ENCODE data around the gene VWC2L. TPM values are rescaled to one million over a fixed set of nuclear protein-coding genes. Genes with fewer than 3 reads are reported as not detected.

The VWC2L gene
- total and polyA plus RNA-seq, 2 donors (not counting 1 experiment from before 2014, with no cell fraction given) = not detected

DNA sequence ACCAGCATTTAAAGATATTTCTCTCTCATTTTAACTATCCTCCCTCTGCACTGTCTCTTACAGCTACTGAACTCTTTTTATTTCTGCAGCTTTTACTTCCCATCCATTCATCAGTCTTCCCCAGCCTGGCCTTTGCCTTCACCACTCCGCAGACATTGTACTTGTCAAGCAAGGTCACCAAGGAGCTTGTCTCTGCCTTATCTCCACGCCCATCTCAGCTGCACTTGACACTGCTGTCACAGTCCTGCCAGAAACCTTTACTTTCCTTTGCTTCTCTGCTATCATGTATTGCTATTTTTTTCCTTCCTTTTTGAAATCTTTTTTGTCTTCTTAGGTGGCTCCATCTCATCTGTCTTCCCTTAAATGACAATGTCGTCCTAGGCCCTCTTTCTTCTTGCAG is 147.0 kb downstream of the VWC2L start:
- H3K9ac ChIP-seq (ENCODE audit: low read length) = no peak overlapping the region
- no peak overlapping the region for H2AFZ ChIP-seq (ENCODE audit: insufficient read depth, low read depth, low read length, poor library complexity, severe bottlenecking)
- H3K27ac Mint-ChIP-seq = no peak overlapping the region
- ATAC-seq (ENCODE audit: low read depth) (no peak), DNase-seq (no peak)
- peaks cover 4% of the 10 kb centered on the region for H3K4me1 Mint-ChIP-seq
- no peak overlapping the region for H3K4me2 ChIP-seq (replicated peaks; ENCODE audit: low read depth, low read length, poor library complexity, severe bottlenecking)
- no peaks in the 10 kb centered on the region for H3K27me3 ChIP-seq (replicated peaks in 1 of 4; ENCODE audit: control extremely low read depth in 1 of 4, control insufficient read depth in 3 of 4, insufficient read depth in 4 of 4, low read length in 3 of 4)
- ChIA-PET CTCF (no interaction called here), POLR2A (no interaction called here)
- H3K27ac ChIP-seq (ENCODE audit: low read length in 2 of 2) = no peak overlapping the region
- peaks cover 2% of the 10 kb centered on the region for H3K27me3 Mint-ChIP-seq
- H3K9me3 Mint-ChIP-seq (ENCODE audit: insufficient read depth) = no peaks in the 10 kb centered on the region
- no peak for TF ChIP-seq EZH2 (IDR thresholded peaks at IDR 0.05; ENCODE audit: borderline replicate concordance, insufficient read depth, low read depth, low read length, poor library complexity, severe bottlenecking)
- TF ChIP-seq, protein P1, sequence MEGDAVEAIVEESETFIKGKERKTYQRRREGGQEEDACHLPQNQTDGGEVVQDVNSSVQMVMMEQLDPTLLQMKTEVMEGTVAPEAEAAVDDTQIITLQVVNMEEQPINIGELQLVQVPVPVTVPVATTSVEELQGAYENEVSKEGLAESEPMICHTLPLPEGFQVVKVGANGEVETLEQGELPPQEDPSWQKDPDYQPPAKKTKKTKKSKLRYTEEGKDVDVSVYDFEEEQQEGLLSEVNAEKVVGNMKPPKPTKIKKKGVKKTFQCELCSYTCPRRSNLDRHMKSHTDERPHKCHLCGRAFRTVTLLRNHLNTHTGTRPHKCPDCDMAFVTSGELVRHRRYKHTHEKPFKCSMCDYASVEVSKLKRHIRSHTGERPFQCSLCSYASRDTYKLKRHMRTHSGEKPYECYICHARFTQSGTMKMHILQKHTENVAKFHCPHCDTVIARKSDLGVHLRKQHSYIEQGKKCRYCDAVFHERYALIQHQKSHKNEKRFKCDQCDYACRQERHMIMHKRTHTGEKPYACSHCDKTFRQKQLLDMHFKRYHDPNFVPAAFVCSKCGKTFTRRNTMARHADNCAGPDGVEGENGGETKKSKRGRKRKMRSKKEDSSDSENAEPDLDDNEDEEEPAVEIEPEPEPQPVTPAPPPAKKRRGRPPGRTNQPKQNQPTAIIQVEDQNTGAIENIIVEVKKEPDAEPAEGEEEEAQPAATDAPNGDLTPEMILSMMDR (IDR thresholded peaks at IDR 0.05) = no peak
- intact Hi-C loops (cut with micrococcal nuclease) = no loop called here
- H3K36me3 ChIP-seq (replicated peaks in 1 of 2; ENCODE audit: control extremely low read depth in 1 of 2, control insufficient read depth in 1 of 2, extremely low read depth in 1 of 2, insufficient read depth in 2 of 2, low read length in 1 of 2) = no peaks in the 10 kb centered on the region
- H3K4me1 ChIP-seq (ENCODE audit: control insufficient read depth in 2 of 2, insufficient read depth in 2 of 2, low read length in 2 of 2) = no peaks in the 10 kb centered on the region
- H3K4me3 ChIP-seq (ENCODE audit: control extremely low read depth in 1 of 5, extremely low read depth in 1 of 5, insufficient read depth in 1 of 5, low read depth in 2 of 5, low read length in 4 of 5) = no peak overlapping the region
- H4K20me1 ChIP-seq (ENCODE audit: control insufficient read depth, insufficient read depth, low read length, poor library complexity, severe bottlenecking) = no peaks in the 10 kb centered on the region
- no peaks in the 10 kb centered on the region for H3K9me3 ChIP-seq (ENCODE audit: control extremely low read depth in 1 of 3, control insufficient read depth in 2 of 3, insufficient read depth in 1 of 3, low read length in 2 of 3)
- H3K79me2 ChIP-seq (ENCODE audit: control insufficient read depth, insufficient read depth, low read length) = no peaks in the 10 kb centered on the region
- no peak overlapping the region for H3K4me3 Mint-ChIP-seq
- WGBS (ENCODE audit: insufficient coverage) = 85% methylated on average over 3 of the region's 3 CpGs

DNA sequence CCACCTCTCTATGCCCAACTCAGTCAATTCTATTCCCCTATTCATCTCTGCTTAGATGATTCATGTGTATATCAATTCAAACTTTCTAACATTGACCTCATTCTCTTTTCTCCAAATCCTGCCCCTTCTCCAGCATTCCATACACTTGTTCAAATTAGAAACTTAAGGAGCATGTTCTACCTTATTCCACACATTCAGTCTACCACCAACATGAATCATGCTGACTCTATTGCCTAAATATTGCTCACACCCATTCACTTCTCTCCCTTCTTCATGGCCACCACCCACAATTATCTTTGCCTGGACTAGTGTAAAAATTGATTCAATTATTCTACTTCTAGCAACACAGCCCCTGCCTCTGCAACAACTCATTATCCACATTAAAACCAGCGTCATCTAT is 147.5 kb downstream of the VWC2L start:
- H4K20me1 ChIP-seq (ENCODE audit: control insufficient read depth, insufficient read depth, low read length, poor library complexity, severe bottlenecking) = no peaks in the 10 kb centered on the region
- ATAC-seq (ENCODE audit: low read depth) (no peak), DNase-seq (no peak)
- no peaks in the 10 kb centered on the region for H3K9me3 Mint-ChIP-seq (ENCODE audit: insufficient read depth)
- H3K27ac Mint-ChIP-seq = no peak overlapping the region
- POLR2A ChIA-PET = no interaction called here
- CTCF ChIA-PET = no interaction called here
- no peak overlapping the region for H2AFZ ChIP-seq (ENCODE audit: insufficient read depth, low read depth, low read length, poor library complexity, severe bottlenecking)
- WGBS (ENCODE audit: insufficient coverage) = no CpG with 5 or more reads among the region's 1 CpG
- H3K36me3 ChIP-seq (replicated peaks in 1 of 2; ENCODE audit: control extremely low read depth in 1 of 2, control insufficient read depth in 1 of 2, extremely low read depth in 1 of 2, insufficient read depth in 2 of 2, low read length in 1 of 2) = no peaks in the 10 kb centered on the region
- intact Hi-C loops (cut with micrococcal nuclease) = no loop called here
- H3K4me3 Mint-ChIP-seq = no peak overlapping the region
- H3K4me1 ChIP-seq (ENCODE audit: control insufficient read depth in 2 of 2, insufficient read depth in 2 of 2, low read length in 2 of 2) = no peaks in the 10 kb centered on the region
- H3K27me3 ChIP-seq (replicated peaks in 1 of 4; ENCODE audit: control extremely low read depth in 1 of 4, control insufficient read depth in 3 of 4, insufficient read depth in 4 of 4, low read length in 3 of 4) = no peaks in the 10 kb centered on the region
- no peak overlapping the region for H3K9ac ChIP-seq (ENCODE audit: low read length)
- H3K9me3 ChIP-seq (ENCODE audit: control extremely low read depth in 1 of 3, control insufficient read depth in 2 of 3, insufficient read depth in 1 of 3, low read length in 2 of 3) = no peaks in the 10 kb centered on the region
- no peak overlapping the region for H3K27ac ChIP-seq (ENCODE audit: low read length in 2 of 2)
- TF ChIP-seq, protein P1 (IDR thresholded peaks at IDR 0.05) = no peak
- TF ChIP-seq EZH2 (IDR thresholded peaks at IDR 0.05; ENCODE audit: borderline replicate concordance, insufficient read depth, low read depth, low read length, poor library complexity, severe bottlenecking) = no peak
- H3K79me2 ChIP-seq (ENCODE audit: control insufficient read depth, insufficient read depth, low read length) = no peaks in the 10 kb centered on the region
- H3K27me3 Mint-ChIP-seq = peaks cover 2% of the 10 kb centered on the region
- H3K4me3 ChIP-seq (ENCODE audit: control extremely low read depth in 1 of 5, extremely low read depth in 1 of 5, insufficient read depth in 1 of 5, low read depth in 2 of 5, low read length in 4 of 5) = no peak overlapping the region
- H3K4me2 ChIP-seq (replicated peaks; ENCODE audit: low read depth, low read length, poor library complexity, severe bottlenecking) = no peak overlapping the region
- peaks cover 4% of the 10 kb centered on the region for H3K4me1 Mint-ChIP-seq

Data from B cell (primary cell).